WERI-Rb-1 (cell line): ENCODE data around the gene RPS19.

ENCODE experiments used
- DNase-seq: peaks from one replicate; pipeline ENCODE4 v3.0.0-alpha.2; 2020
- H3K27ac ChIP-seq: fragments of 250-450 bp; sonication (Bioruptor Pico); 2 replicates; pipeline ENCODE4 v1.5.1; 2020; ENCODE audit warnings: mild to moderate bottlenecking, moderate library complexity
- H3K27me3 ChIP-seq: fragments of 250-450 bp; sonication (Bioruptor Pico); 2 replicates; pipeline ENCODE4 v1.5.1; 2021; ENCODE audit warnings: mild to moderate bottlenecking, low read depth, moderate library complexity; ENCODE audit not compliant: insufficient read depth, severe bottlenecking
- H3K36me3 ChIP-seq: fragments of 250-450 bp; sonication (Bioruptor Pico); 2 replicates; pipeline ENCODE4 v1.5.1; 2020; ENCODE audit warnings: mild to moderate bottlenecking, moderate library complexity
- H3K4me3 ChIP-seq: 2 replicates; pipeline ENCODE4 v1.5.1; 2011; ENCODE audit warnings: low read depth, mild to moderate bottlenecking, control low read depth, low read length
- H3K9me3 ChIP-seq: fragments of 250-450 bp; sonication (Bioruptor Pico); 2 replicates; pipeline ENCODE4 v1.5.1; 2021; ENCODE audit warnings: mild to moderate bottlenecking, moderate library complexity; ENCODE audit not compliant: severe bottlenecking
- CTCF ChIP-seq: IDR thresholded peaks from 2 replicates; pipeline ENCODE4 v1.5.1; 2011; ENCODE audit warnings: low read depth, mild to moderate bottlenecking, control low read depth, inconsistent platforms, low read length

The RPS19 gene

GRCh38 chr19:41919948-41920712 is 60.1 kb downstream of the RPS19 start:
- peaks cover 29% of the 10 kb centered on the region for H3K27me3 ChIP-seq
- DNase-seq, result no peak
- no peaks in the 10 kb centered on the region for H3K36me3 ChIP-seq
- no peak overlapping the region for H3K27ac ChIP-seq
- no peak overlapping the region for H3K4me3 ChIP-seq
- no peak for TF ChIP-seq CTCF
- H3K9me3 ChIP-seq, result no peaks in the 10 kb centered on the region

GRCh38 chr19:41920882-41921576 is 61.0 kb downstream of the RPS19 start:
- no peak for TF ChIP-seq CTCF
- peaks cover 31% of the 10 kb centered on the region for H3K27me3 ChIP-seq
- H3K27ac ChIP-seq, result no peak overlapping the region
- H3K4me3 ChIP-seq, result no peak overlapping the region
- H3K9me3 ChIP-seq, result no peaks in the 10 kb centered on the region
- H3K36me3 ChIP-seq, result no peaks in the 10 kb centered on the region
- DNase-seq, result no peak

GRCh38 chr19:41921577-41922576 is 61.8 kb downstream of the RPS19 start:
- no peak overlapping the region for H3K27ac ChIP-seq
- peaks cover 35% of the 10 kb centered on the region for H3K27me3 ChIP-seq
- H3K4me3 ChIP-seq, result no peak overlapping the region
- no peak for TF ChIP-seq CTCF
- H3K9me3 ChIP-seq, result no peaks in the 10 kb centered on the region
- no peak for DNase-seq
- no peaks in the 10 kb centered on the region for H3K36me3 ChIP-seq
